ENCODE results near the gene PRELID1.

GRCh38 chr5:177311392-177311722 is 7.8 kb downstream of the PRELID1 start:
- TF ChIP-seq CTCF (IDR thresholded peaks at IDR 0.05; ENCODE audit: low read length): no peak
- TF ChIP-seq EZH2 (optimal IDR thresholded peaks at IDR 0.05; ENCODE audit: low read depth, low read length): no peak
- TF ChIP-seq EZH2phosphoT487 (IDR thresholded peaks at IDR 0.05; ENCODE audit: low read length): no peak

All from MM.1S (cell line).